Subcutaneous abdominal adipose tissue (tissue), 5 donors: ENCODE measurements around the gene MGRN1.

Source experiments
- H3K27ac ChIP-seq: one replicate; pipeline ENCODE4 v1.7.0; 2013; ENCODE audit warnings: low read depth, mild to moderate bottlenecking, inconsistent platforms, low read length, moderate library complexity
- H3K27me3 ChIP-seq, 5 donors: one replicate each; pipeline ENCODE4 v1.7.0; 2013; ENCODE audit warnings: low read length in 5 of 5, inconsistent platforms in 1 of 5; ENCODE audit not compliant: control insufficient read depth in 5 of 5, insufficient read depth in 4 of 5
- H3K36me3 ChIP-seq, 5 donors: one replicate each; pipeline ENCODE4 v1.7.0; 2013; ENCODE audit warnings: low read length in 5 of 5; ENCODE audit not compliant: control insufficient read depth in 5 of 5, insufficient read depth in 5 of 5
- H3K4me1 ChIP-seq, 5 donors: one replicate each; pipeline ENCODE4 v1.7.0; 2013; ENCODE audit warnings: low read length in 5 of 5, mild to moderate bottlenecking in 3 of 5, moderate library complexity in 1 of 5; ENCODE audit not compliant: control insufficient read depth in 5 of 5, insufficient read depth in 5 of 5
- H3K4me3 ChIP-seq, 5 donors: one replicate each; pipeline ENCODE4 v1.7.0; 2013; ENCODE audit warnings: low read length in 5 of 5, low read depth in 1 of 5
- H3K9ac ChIP-seq, 5 donors: one replicate each; pipeline ENCODE4 v1.7.0; 2013; ENCODE audit warnings: low read length in 5 of 5, mild to moderate bottlenecking in 4 of 5, moderate library complexity in 3 of 5
- H3K9me3 ChIP-seq, 5 donors: one replicate each; pipeline ENCODE4 v1.7.0; 2013; ENCODE audit warnings: low read length in 5 of 5; ENCODE audit not compliant: control insufficient read depth in 5 of 5
- donor health status: healthy.
- donor health status: healthy.
- donor health status: healthy.
- donor health status: healthy.
- donor health status: healthy.

MGRN1 gene

GRCh38 chr16:4624015-4624826 is at the start of gene MGRN1:
Gene MGRN1, plus strand, starts transcription at chr16:4624826. Its CDS starts 135 bp downstream, at chr16:4624961.
- peaks cover 20 to 33% (median 29%) of the 10 kb centered on the region in 5 donors for H3K4me1 ChIP-seq
- peak within 1 kb of the TSS; percentile 89 to 100 (median 95) for H3K9ac ChIP-seq

GRCh38 chr16:4574919-4575705 is 49.5 kb upstream of the MGRN1 start:
- Histone ChIP-seq H3K4me1 (no peaks in the 10 kb centered on the region), H3K27me3 (peaks cover 0 to 4% (median 0%) of the 10 kb centered on the region in 5 donors), H3K9me3 (no peaks in the 10 kb centered on the region), H3K27ac (no peak overlapping the region), H3K36me3 (no peaks in the 10 kb centered on the region), H3K4me3 (no peak overlapping the region), H3K9ac (no peak overlapping the region)

More at GRCh38 chr16:4624015-4624826, at the start of gene MGRN1:
- H3K27me3 ChIP-seq, result peaks cover 0 to 8% (median 0%) of the 10 kb centered on the region in 5 donors
- peak within 1 kb of the TSS; percentile 74 to 95 (median 88) for H3K4me3 ChIP-seq
- H3K9me3 ChIP-seq, result peaks cover 0 to 4% (median 0%) of the 10 kb centered on the region in 5 donors
- H3K36me3 ChIP-seq, result peaks cover 0 to 3% (median 2%) of the 10 kb centered on the region in 5 donors
- H3K27ac ChIP-seq, result peak within 1 kb of the TSS; percentile 88

- H3K4me1 ChIP-seq, result no peaks in the 10 kb centered on the region
- H3K36me3 ChIP-seq, result no peaks in the 10 kb centered on the region
- H3K27ac ChIP-seq, result no peak overlapping the region
- no peak overlapping the region for H3K4me3 ChIP-seq
- peaks cover 0 to 4% (median 0%) of the 10 kb centered on the region in 5 donors for H3K27me3 ChIP-seq
- no peak overlapping the region for H3K9ac ChIP-seq
- H3K9me3 ChIP-seq, result no peaks in the 10 kb centered on the region
These were observed 48.6 kb upstream of the MGRN1 start for GRCh38 chr16:4576008-4576407.

- Histone ChIP-seq H3K4me1 (no peaks in the 10 kb centered on the region), H3K36me3 (no peaks in the 10 kb centered on the region), H3K4me3 (no peak overlapping the region)
These were observed 45.6 kb upstream of the MGRN1 start for GRCh38 chr16:4578961-4579530.

GRCh38 chr16:4580250-4580649 is 44.4 kb upstream of the MGRN1 start:
- Histone ChIP-seq H3K9me3 (no peaks in the 10 kb centered on the region), H3K4me1 (no peaks in the 10 kb centered on the region), H3K9ac (no peak overlapping the region), H3K27ac (no peak overlapping the region), H3K4me3 (no peak overlapping the region), H3K36me3 (no peaks in the 10 kb centered on the region), H3K27me3 (peaks cover 0 to 3% (median 0%) of the 10 kb centered on the region in 5 donors)

More at GRCh38 chr16:4578961-4579530, 45.6 kb upstream of the MGRN1 start:
- peaks cover 0 to 4% (median 0%) of the 10 kb centered on the region in 5 donors for H3K27me3 ChIP-seq
- no peak overlapping the region for H3K27ac ChIP-seq
- no peak overlapping the region for H3K9ac ChIP-seq
- no peaks in the 10 kb centered on the region for H3K9me3 ChIP-seq

GRCh38 chr16:4583906-4584305 is 40.7 kb upstream of the MGRN1 start:
- no peaks in the 10 kb centered on the region for H3K4me1 ChIP-seq
- peaks cover 0 to 8% (median 7%) of the 10 kb centered on the region in 5 donors for H3K9me3 ChIP-seq
- H3K4me3 ChIP-seq, result no peak overlapping the region
- H3K27me3 ChIP-seq, result peaks cover 0 to 10% (median 3%) of the 10 kb centered on the region in 5 donors
- H3K36me3 ChIP-seq, result no peaks in the 10 kb centered on the region
- H3K9ac ChIP-seq, result no peak overlapping the region
- no peak overlapping the region for H3K27ac ChIP-seq

GRCh38 chr16:4586291-4586690 is 38.3 kb upstream of the MGRN1 start:
- peaks cover 0 to 10% (median 3%) of the 10 kb centered on the region in 5 donors for H3K27me3 ChIP-seq
- peaks cover 0 to 8% (median 7%) of the 10 kb centered on the region in 5 donors for H3K9me3 ChIP-seq
- no peak overlapping the region for H3K27ac ChIP-seq
- no peak overlapping the region for H3K9ac ChIP-seq
- H3K36me3 ChIP-seq, result no peaks in the 10 kb centered on the region
- H3K4me1 ChIP-seq, result no peaks in the 10 kb centered on the region
- no peak overlapping the region for H3K4me3 ChIP-seq

- Histone ChIP-seq H3K4me1 (no peaks in the 10 kb centered on the region), H3K9ac (no peak overlapping the region)
These were observed 36.2 kb upstream of the MGRN1 start for GRCh38 chr16:4588386-4588785.

GRCh38 chr16:4588961-4589360 is 35.7 kb upstream of the MGRN1 start:
- Histone ChIP-seq H3K9me3 (peaks cover 0 to 8% (median 7%) of the 10 kb centered on the region in 5 donors), H3K9ac (no peak overlapping the region), H3K27me3 (peaks cover 0 to 10% (median 3%) of the 10 kb centered on the region in 5 donors), H3K4me1 (no peaks in the 10 kb centered on the region), H3K4me3 (no peak overlapping the region), H3K36me3 (no peaks in the 10 kb centered on the region), H3K27ac (no peak overlapping the region)

More at GRCh38 chr16:4588386-4588785, 36.2 kb upstream of the MGRN1 start:
- H3K9me3 ChIP-seq, result peaks cover 0 to 8% (median 7%) of the 10 kb centered on the region in 5 donors
- H3K27ac ChIP-seq, result no peak overlapping the region
- H3K27me3 ChIP-seq, result peaks cover 0 to 10% (median 3%) of the 10 kb centered on the region in 5 donors
- no peaks in the 10 kb centered on the region for H3K36me3 ChIP-seq
- H3K4me3 ChIP-seq, result no peak overlapping the region
